Astrocyte of the cerebellum (primary cell): ENCODE measurements around the gene FRMD4B.
"Not testable (repeated sequence)": the region's sequence is repeated elsewhere in the genome, so short reads cannot be mapped to it uniquely, and the experiment has no call there.

ENCODE experiments used
- DNase-seq: peaks from one replicate; pipeline ENCODE4 v3.0.0-alpha.2; 2011; ENCODE audit warnings: low read depth
- H3K4me3 ChIP-seq: 2 replicates; pipeline ENCODE4 v1.5.1; 2011; ENCODE audit warnings: mild to moderate bottlenecking, low read depth, low read length, moderate library complexity
- CTCF ChIP-seq: IDR thresholded peaks from 2 replicates; pipeline ENCODE4 v1.5.1; 2012; ENCODE audit warnings: low read length, low read depth, moderate library complexity, mild to moderate bottlenecking; ENCODE audit errors: missing control alignments
- in situ Hi-C: cut with HindIII; loops from 2 replicates; pipeline ENCODE4 v1.10.0; 2017; ENCODE audit warnings: low sequenced_read_pairs

The FRMD4B gene

GRCh38 chr3:69266585-69266984 is 119.3 kb downstream of the FRMD4B start:
- no peak overlapping the region for H3K4me3 ChIP-seq
- in situ Hi-C loops = no loop called here
- no peak for TF ChIP-seq CTCF
- no peak for DNase-seq

- H3K4me3 ChIP-seq, DNase-seq, in situ Hi-C loops: not testable (repeated sequence)
Observed at GRCh38 chr3:69266071-69266470, 119.8 kb downstream of the FRMD4B start.

- H3K4me3 ChIP-seq, in situ Hi-C loops, DNase-seq: not testable (repeated sequence)
Observed at GRCh38 chr3:69260843-69261405, 125.0 kb downstream of the FRMD4B start.

GRCh38 chr3:69260216-69260787 is 125.6 kb downstream of the FRMD4B start:
- no peak overlapping the region for H3K4me3 ChIP-seq
- in situ Hi-C loops = no loop called here
- no peak for DNase-seq
- TF ChIP-seq CTCF = no peak

GRCh38 chr3:69259125-69259524 is 126.8 kb downstream of the FRMD4B start:
- in situ Hi-C loops = loop anchor here (5.0 kb wide), 1 partner anchor 33 kb away; no protein-coding TSS in a partner anchor

GRCh38 chr3:69255928-69256327 is 130.0 kb downstream of the FRMD4B start:
- in situ Hi-C loops = loop anchor here (5.0 kb wide), 1 partner anchor 36 kb away; no protein-coding TSS in a partner anchor

More at GRCh38 chr3:69259125-69259524, 126.8 kb downstream of the FRMD4B start:
- no peak for DNase-seq
- no peak for TF ChIP-seq CTCF
- H3K4me3 ChIP-seq = no peak overlapping the region

GRCh38 chr3:69254351-69254750 is 131.5 kb downstream of the FRMD4B start:
- TF ChIP-seq CTCF = no peak
- in situ Hi-C loops = no loop called here
- no peak for DNase-seq
- no peak overlapping the region for H3K4me3 ChIP-seq

More at GRCh38 chr3:69255928-69256327, 130.0 kb downstream of the FRMD4B start:
- no peak overlapping the region for H3K4me3 ChIP-seq
- no peak for DNase-seq
- no peak for TF ChIP-seq CTCF
